ENCODE measurements around the gene ARHGAP31.

Gene ARHGAP31

GRCh38 chr3:119329551-119329950 is 35.4 kb downstream of the ARHGAP31 start:
- H3K27me3 ChIP-seq (ENCODE audit: low read depth, low read length) = no peaks in the 10 kb centered on the region
- TF ChIP-seq EZH2phosphoT487 (IDR thresholded peaks at IDR 0.05; ENCODE audit: low read depth) = no peak
- TF ChIP-seq CTCF (IDR thresholded peaks at IDR 0.05; ENCODE audit: low read depth, low read length) = no peak
- no peaks in the 10 kb centered on the region for H4K20me1 ChIP-seq (ENCODE audit: insufficient read depth, low read length)
- no peaks in the 10 kb centered on the region for H3K9me3 ChIP-seq (ENCODE audit: insufficient read depth, low read length)
- peaks cover 8% of the 10 kb centered on the region for H3K36me3 ChIP-seq (replicated peaks; ENCODE audit: low read depth, low read length)
- no peak overlapping the region for H3K27ac ChIP-seq (ENCODE audit: low read length)
- no peak overlapping the region for H2AFZ ChIP-seq (ENCODE audit: low read depth, low read length)
- H3K4me3 ChIP-seq (ENCODE audit: low read length) = no peak overlapping the region
- H3K79me2 ChIP-seq (ENCODE audit: low read length) = peaks cover 10% of the 10 kb centered on the region; the same call in 1 of the 2 replicates
- H3K9ac ChIP-seq (ENCODE audit: low read length) = no peak overlapping the region
- H3K4me2 ChIP-seq (ENCODE audit: low read length) = no peak overlapping the region
- H3K4me1 ChIP-seq (ENCODE audit: low read length) = peaks cover 22% of the 10 kb centered on the region

- no peak for TF ChIP-seq EZH2phosphoT487 (IDR thresholded peaks at IDR 0.05; ENCODE audit: low read depth)
- no peak for TF ChIP-seq CTCF (IDR thresholded peaks at IDR 0.05; ENCODE audit: low read depth, low read length)
- Histone ChIP-seq H3K79me2 (ENCODE audit: low read length) (peaks cover 10% of the 10 kb centered on the region; the same call in 1 of the 2 replicates), H3K27ac (ENCODE audit: low read length) (no peak overlapping the region), H4K20me1 (ENCODE audit: insufficient read depth, low read length) (no peaks in the 10 kb centered on the region), H3K4me1 (ENCODE audit: low read length) (peaks cover 16% of the 10 kb centered on the region), H3K36me3 (replicated peaks; ENCODE audit: low read depth, low read length) (peaks cover 8% of the 10 kb centered on the region), H2AFZ (ENCODE audit: low read depth, low read length) (no peak overlapping the region), H3K4me3 (ENCODE audit: low read length) (no peak overlapping the region), H3K27me3 (ENCODE audit: low read depth, low read length) (no peaks in the 10 kb centered on the region), H3K9ac (ENCODE audit: low read length) (no peak overlapping the region), H3K4me2 (ENCODE audit: low read length) (no peak overlapping the region), H3K9me3 (ENCODE audit: insufficient read depth, low read length) (no peaks in the 10 kb centered on the region)
These were observed 36.0 kb downstream of the ARHGAP31 start for GRCh38 chr3:119330181-119330580.

GRCh38 chr3:119330858-119331257 is 36.7 kb downstream of the ARHGAP31 start:
- Histone ChIP-seq H3K79me2 (ENCODE audit: low read length) (peaks cover 10% of the 10 kb centered on the region; the same call in 1 of the 2 replicates), H3K9me3 (ENCODE audit: insufficient read depth, low read length) (no peaks in the 10 kb centered on the region), H3K27me3 (ENCODE audit: low read depth, low read length) (no peaks in the 10 kb centered on the region), H3K27ac (ENCODE audit: low read length) (no peak overlapping the region), H3K4me1 (ENCODE audit: low read length) (peaks cover 9% of the 10 kb centered on the region), H3K9ac (ENCODE audit: low read length) (no peak overlapping the region), H2AFZ (ENCODE audit: low read depth, low read length) (no peak overlapping the region), H3K36me3 (replicated peaks; ENCODE audit: low read depth, low read length) (peaks cover 8% of the 10 kb centered on the region), H3K4me3 (ENCODE audit: low read length) (no peak overlapping the region), H4K20me1 (ENCODE audit: insufficient read depth, low read length) (no peaks in the 10 kb centered on the region), H3K4me2 (ENCODE audit: low read length) (no peak overlapping the region)
- TF ChIP-seq CTCF (IDR thresholded peaks at IDR 0.05; ENCODE audit: low read depth, low read length) = no peak
- TF ChIP-seq EZH2phosphoT487 (IDR thresholded peaks at IDR 0.05; ENCODE audit: low read depth) = no peak

- Histone ChIP-seq H3K27me3 (ENCODE audit: low read depth, low read length) (no peaks in the 10 kb centered on the region), H2AFZ (ENCODE audit: low read depth, low read length) (no peak overlapping the region), H3K9me3 (ENCODE audit: insufficient read depth, low read length) (no peaks in the 10 kb centered on the region), H3K36me3 (replicated peaks; ENCODE audit: low read depth, low read length) (peaks cover 9% of the 10 kb centered on the region), H3K4me2 (ENCODE audit: low read length) (no peak overlapping the region), H3K27ac (ENCODE audit: low read length) (no peak overlapping the region), H3K4me3 (ENCODE audit: low read length) (no peak overlapping the region), H3K9ac (ENCODE audit: low read length) (no peak overlapping the region), H3K79me2 (ENCODE audit: low read length) (peaks cover 4% of the 10 kb centered on the region; the same call in 1 of the 2 replicates), H3K4me1 (ENCODE audit: low read length) (peaks cover under 1% of the 10 kb centered on the region), H4K20me1 (ENCODE audit: insufficient read depth, low read length) (no peaks in the 10 kb centered on the region)
- no peak for TF ChIP-seq CTCF (IDR thresholded peaks at IDR 0.05; ENCODE audit: low read depth, low read length)
- no peak for TF ChIP-seq EZH2phosphoT487 (IDR thresholded peaks at IDR 0.05; ENCODE audit: low read depth)
These were observed 37.5 kb downstream of the ARHGAP31 start for GRCh38 chr3:119331661-119332060.
